Stimulated activated CD4-positive, alpha-beta T cell treated with anti-CD3 and anti-CD28 coated beads, Interleukin-12 subunit alpha, Interleukin-12 subunit beta, amount 100 ng/mL, for 24 hours (primary cell): ENCODE measurements around the gene PHF2.

Source experiments
- DNase-seq, 2 experiments: peaks; one replicate each; pipeline ENCODE4 v3.0.0-alpha.2; 2020; ENCODE audit warnings: low read depth in 2 of 2

PHF2 gene

DNA sequence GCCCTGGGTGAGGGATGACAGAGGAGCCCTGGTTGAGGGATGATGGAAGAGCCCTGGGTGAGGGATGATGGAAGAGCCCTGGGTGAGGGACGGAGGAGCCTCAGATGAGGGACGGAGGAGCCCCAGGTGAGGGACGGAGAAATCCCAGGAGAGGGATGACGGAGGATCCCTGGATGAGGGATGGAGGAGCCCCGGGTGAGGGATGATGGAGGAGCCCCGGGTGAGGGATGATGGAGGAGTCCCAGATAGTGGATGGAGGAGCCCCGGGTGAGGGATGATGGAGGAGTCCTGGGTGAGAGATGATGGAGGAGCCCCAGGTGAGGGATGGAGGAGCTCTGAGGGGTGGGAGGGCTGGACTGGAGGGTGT lies 10.9 kb downstream of the PHF2 start:
- no peak for DNase-seq

DNA sequence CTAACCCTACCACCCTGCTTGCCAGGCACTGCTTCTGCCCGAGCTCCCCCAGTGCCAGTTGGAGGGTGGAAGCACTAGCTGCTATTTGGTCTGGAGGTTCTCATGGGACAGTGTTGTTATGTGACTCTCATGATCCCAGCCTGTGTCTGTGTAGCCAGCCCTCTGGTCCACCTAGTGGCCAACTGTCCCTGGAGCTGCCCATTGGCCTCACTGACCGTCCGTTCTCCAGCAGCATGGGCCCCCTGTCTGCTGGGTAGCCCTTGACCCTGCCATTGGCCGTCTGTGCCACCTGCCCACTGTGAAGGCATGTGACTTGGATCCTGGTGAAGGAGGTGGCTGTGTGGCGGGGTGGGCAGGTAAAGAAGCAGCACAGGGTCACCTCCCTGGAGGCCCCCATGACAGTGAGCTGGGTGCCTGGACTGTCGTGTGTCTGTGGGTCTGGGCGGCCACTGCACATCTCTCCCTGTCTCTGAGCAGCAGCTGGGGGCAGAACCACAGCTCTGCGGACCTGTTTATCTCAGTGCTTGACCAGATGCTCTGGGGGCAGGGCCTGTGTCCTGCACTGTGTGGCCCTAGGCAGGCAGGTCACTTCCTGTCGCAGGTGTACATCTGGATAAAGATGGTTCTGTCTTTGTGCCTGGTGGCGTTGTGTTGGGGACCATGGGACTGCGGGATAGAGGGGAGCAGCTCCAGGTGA lies 11.4 kb downstream of the PHF2 start:
- DNase-seq = no peak

DNA sequence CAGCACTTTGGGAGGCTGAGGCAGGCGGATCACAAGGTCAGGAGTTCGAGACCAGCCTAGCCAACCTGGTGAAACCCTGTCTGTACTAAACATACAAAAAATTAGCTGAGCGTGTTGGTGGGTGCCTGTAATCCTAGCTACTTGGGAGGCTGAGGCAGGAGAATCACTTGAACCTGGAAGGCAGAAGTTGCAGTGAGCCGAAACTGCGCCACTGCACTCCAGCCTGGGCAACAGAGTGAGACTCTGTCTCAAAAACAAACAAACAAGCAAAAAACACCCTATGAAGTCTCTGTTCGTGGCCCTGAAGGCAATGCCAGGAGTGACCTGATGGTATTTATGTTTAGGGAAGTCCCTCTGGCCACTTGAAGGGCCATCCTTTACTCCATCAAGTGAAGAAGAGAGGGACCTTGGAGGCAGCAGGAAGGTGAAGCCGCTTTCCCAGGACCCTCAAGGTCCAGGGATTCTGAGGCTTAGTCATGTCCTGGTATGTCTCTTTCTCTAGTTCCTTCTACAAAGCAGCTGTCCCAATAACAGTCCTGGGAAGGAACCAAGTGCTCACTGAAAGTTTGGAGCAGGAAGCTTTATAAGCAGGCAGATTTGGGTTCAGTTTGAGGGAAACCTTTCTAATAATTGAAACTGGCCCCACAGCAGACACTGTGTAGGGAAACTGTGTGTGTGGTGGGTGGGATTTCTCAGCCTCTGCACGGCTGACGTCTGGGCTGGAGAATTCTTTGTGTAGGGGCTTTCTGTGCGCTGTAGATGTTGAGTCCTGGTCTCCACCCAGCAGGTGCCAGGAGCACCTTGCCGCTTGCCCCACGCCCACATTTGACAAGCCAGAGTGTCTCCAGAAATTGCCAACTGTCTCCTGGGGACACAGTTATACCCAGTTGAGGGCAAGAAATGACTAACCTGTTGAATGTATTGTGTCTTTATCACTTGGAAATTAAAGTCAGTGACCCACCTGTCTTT lies 12.5 kb downstream of the PHF2 start:
- no peak for DNase-seq

GRCh38 chr9:93589688-93590087 lies 13.3 kb downstream of the PHF2 start:
- no peak for DNase-seq

- no peak for DNase-seq
These were observed 14.3 kb downstream of the PHF2 start for GRCh38 chr9:93590609-93591234.

DNA sequence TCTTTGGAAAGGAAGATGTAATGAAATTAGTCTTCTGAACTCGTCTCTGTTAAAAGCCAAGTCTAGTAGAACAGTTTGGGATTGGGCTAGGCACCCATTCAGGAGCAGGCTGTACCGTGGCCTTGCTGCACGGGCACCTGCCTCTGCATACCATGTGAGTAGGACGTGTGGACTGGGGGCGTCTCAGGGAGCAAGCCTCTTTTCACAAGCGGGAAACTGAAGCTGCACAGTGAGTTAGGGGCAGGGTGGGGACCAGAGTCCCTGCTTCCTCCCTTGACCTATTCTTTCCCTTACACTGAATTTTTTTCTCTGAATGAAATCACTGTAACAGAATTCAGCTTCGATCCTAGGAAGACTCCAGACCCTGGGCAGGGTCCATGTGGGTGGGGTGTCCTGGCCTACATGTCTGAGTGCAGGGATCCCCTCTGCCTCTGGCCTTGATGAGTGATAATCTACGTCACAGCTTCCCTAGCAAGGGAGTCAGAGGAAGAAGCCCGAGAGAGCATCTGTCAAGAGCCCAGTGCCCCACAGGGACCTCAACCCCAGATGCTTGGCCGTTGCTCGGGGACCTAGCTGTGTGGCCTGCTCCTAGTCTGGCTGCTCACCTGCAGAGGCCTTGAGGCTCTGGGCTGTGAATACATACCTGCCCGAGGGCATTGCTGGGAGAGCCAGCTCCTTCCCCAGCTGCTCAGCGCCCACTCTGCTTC lies 15.1 kb downstream of the PHF2 start:
- DNase-seq = no peak

DNA sequence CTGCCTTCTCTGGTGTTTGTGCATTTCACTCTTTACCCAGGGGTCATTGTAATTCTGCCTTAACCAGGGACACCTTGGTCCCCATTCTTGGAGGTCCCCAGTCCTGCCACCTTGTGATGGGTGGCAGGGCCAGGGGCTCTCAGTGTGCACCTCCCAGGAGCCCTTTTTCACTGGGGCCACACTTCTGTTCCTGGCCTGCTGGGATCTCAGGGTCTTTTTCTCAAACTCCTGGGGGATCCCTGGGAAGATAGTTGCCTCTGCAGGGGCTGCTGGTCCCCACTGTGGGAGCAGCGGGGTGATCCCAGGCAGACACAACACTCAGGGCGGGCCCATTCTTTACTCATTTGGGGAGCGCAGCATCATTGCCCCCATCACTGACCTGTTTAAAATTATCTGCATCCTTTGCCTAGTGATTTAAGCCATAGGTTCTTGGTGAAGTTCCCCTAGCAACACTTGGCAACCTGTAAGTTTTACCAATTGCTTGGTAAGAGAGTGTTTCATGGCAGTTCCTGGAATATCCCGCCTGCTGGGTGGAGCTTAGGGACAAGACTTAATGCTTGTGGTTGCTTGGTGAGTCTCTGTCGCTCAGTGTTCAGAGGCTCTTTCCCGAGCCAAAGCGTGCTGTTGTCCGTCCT lies 15.7 kb downstream of the PHF2 start:
- no peak for DNase-seq

DNA sequence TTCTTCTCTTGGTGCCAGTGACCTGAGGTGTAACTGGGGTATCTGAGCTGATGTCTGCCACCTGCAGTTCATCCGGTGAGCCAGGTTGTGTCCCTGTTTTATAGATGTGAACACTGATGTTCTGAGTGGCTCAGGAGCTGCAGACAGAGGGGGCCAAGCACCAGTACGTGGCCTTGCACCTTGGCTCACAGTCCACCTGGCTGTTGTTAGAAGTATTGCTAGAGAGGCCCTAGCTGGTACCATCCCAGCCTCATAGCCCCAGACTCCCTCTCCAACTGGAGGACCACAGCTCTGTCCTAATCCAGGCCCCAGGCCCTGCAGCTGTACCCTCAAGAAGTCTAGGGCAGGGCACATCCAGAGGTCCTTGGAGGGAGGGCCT lies 16.2 kb downstream of the PHF2 start:
- no peak for DNase-seq

DNA sequence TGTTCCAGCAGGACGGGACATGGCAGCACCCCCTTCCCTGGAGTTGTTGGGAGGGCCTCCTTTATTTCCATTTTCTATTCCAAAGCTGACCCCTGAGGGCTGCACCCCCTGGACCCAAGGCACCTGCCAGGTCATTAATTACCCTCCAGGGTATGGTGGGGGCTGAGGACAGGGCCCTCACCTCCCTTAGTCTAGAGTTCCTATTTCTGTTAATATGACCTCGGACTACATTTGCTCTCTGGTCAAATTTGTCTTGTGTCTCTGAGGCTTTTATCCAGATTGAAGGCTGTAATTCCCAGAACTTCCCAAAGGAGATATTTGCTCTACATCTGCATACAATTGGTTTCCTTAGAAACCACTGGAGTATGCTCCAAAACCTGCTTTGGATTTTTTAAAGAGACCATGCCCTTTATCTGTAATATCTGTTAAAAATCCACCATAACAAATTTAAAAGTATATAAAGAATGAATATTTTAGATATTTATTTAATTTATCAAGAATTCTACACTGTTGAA lies 16.8 kb downstream of the PHF2 start:
- DNase-seq = no peak

DNA sequence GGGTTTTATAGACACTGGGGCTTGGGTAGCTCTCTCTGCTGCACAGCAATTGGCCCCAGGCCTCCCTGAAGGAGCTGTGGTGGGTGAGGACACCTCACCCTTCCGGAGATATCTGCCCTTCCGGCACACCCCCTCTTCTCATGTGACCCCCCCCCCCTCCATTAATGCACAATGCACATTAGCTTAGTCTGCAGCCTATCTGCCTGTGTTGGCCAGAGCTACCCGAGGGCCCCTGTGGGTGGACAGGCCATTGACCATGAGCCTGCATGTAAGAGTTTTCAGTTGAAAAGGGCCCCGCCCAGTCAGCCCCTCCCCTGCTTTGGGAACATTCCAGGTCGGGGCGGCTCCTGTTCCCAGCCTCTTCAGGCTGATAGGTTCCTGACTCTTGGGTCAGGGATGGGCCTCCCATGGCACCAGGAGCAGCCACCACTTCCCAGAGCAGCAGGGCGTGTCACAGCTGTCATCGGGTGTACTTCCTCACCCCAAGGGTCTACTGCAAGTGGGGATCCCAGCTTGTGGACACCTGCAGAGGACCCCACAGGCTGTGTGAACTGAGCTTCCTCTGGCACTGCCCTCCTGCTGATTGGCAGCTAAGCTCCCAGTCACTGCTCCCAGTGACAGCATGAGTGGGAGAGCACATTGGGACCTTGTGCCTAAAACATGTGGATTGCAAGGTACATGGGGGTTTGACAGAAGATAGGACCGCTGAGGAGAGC lies 17.8 kb downstream of the PHF2 start:
- DNase-seq = no peak

DNA sequence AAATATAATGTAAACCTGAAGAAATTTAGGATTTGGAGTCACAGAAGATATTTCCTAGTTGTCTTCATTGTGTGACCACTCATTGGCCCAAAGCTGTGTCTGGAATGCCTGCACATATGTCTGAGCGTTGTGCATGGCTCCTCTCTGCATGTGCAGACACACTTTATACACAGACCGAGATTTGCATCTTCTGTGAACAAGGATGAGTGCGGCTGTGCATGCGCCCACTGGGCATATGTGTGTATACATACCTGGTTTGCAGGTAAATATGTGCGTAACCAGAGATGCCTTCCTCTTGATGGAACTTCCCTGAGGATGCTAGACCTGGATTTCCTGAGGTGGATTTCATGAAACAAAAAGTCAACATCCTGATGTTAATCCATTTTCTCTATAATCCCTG lies 19.1 kb downstream of the PHF2 start:
- no peak for DNase-seq

- no peak for DNase-seq
These were observed 19.5 kb downstream of the PHF2 start for GRCh38 chr9:93595861-93596365.

DNA sequence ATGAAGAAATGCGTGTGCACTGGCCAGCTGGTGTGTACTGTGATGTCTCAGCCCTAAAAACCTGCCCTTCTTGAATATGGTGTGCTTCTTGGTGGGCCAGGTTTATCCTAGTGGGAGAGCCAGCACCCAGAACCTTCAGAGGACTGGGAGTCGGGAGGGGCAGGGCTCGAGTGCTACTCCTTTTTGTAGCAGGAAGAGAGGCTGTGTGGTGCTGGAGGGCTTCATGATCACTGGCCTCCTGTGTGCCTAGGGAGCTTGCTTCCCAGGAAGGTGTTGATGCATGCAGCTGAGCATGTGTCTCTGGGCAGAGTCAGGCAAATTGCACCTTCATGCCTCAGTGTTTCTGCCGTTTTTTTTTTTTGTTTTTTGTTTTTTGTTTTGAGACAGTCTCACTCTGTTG lies 20.0 kb downstream of the PHF2 start:
- DNase-seq = no peak

DNA sequence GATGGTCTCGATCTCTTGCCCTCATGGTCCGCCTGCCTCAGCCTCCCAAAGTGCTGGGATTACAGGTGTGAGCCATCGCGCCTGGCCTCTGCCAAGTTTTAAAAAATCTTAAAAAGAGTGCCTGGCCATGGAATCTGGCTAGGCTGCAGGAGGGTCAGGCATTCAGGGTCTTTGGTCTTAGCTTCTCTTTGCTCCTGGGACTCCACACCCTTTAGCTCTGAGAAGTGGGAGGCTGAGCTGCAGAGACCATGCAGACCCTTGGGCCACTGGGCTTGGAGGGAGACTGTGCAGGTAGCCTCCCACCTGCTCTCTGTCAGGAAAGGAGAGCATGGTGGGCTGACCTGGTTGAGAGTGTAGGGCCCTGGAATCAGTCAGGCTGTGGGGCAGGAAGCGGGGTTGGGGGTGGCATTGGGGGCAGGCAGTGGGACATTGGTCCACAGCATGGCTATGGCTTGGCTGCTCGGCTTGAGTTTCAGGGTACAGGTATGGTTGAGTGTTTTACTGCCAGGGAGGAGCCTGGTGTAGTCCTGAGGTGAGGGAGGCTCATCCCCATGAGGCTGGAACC lies 20.8 kb downstream of the PHF2 start:
- no peak for DNase-seq

- DNase-seq = no peak
These were observed 21.7 kb downstream of the PHF2 start for GRCh38 chr9:93597871-93598646.

DNA sequence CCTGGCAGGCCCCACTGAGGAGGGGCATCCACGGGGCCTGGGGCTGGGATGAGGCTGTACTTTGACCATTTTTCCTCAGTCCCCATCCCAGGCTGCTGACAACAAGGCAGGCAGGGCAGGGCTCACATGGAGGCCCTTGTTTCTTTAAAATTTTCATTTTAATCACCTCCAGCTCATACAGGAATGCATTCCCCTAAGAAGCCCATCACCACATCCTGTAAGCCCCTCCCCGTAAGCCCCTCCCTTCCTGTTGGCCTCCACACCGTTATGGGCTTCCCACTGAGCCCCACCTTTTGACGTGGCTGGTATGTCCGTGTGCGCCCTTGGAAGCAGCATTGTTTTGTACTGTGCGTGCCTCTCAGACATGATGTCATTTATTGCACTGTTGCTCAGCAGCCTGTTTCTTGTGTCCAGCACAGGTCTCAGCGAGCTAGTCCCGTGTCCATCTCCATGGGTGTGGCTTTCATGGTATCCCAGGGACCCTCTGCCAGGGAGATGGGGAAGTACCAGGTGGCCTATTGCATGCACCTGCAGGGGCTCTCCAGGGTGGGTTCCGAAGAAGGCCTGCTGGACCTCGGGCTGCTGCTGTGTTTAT lies 22.4 kb downstream of the PHF2 start:
- DNase-seq = no peak

- DNase-seq = no peak
These were observed 23.4 kb downstream of the PHF2 start for GRCh38 chr9:93599571-93600403.

GRCh38 chr9:93600504-93600903 lies 24.1 kb downstream of the PHF2 start:
- no peak for DNase-seq
